Sigmoid colon (tissue), 4 donors: ENCODE measurements around the gene PHF23.

Experiments used
- CTCF ChIP-seq, 4 experiments: fragments of 450-650 bp in 3 of 4; fragments of 200-600 bp in 1 of 4; IDR thresholded peaks; one replicate each; pipeline ENCODE4 v1.5.1; 2016 to 2019; ENCODE audit warnings: antibody characterized with exemption in 4 of 4, mild to moderate bottlenecking in 3 of 4, moderate library complexity in 2 of 4
- EP300 ChIP-seq, 4 donors: sonication (generic); formaldehyde crosslinking; IDR thresholded peaks; one replicate each; pipeline ENCODE4 v1.6.1; 2017; ENCODE audit warnings: antibody characterized with exemption in 4 of 4
- POLR2AphosphoS5 ChIP-seq, 4 donors: sonication (generic); formaldehyde crosslinking; IDR thresholded peaks; one replicate each; pipeline ENCODE4 v1.6.1; 2017; ENCODE audit warnings: antibody characterized with exemption in 4 of 4

- TF ChIP-seq CTCF (IDR thresholded peaks at IDR 0.05) (no peak), EP300 (IDR thresholded peaks at IDR 0.05) (peak in 1 of 4 donors; percentile 16), POLR2AphosphoS5 (IDR thresholded peaks at IDR 0.05) (peak; percentile 46 to 80 (median 71))
These were observed 12.5 kb upstream of the PHF23 start, which contains the start of gene CTDNEP1 for GRCh38 chr17:7251661-7252175.
